Gastrocnemius medialis (tissue), 4 donors: ENCODE data around the gene BMP4.

ENCODE experiments used
- CTCF ChIP-seq, 5 experiments: fragments of 450-650 bp in 3 of 5; fragments of 200-600 bp in 2 of 5; sonication (generic) in 2 of 5; IDR thresholded peaks in 4 of 5; conservative IDR thresholded peaks in 1 of 5; 1 replicate in 4 of 5; 2 replicates in 1 of 5; pipeline ENCODE4 v1.5.1; 2016 to 2019; ENCODE audit warnings: antibody characterized with exemption in 5 of 5, mild to moderate bottlenecking in 3 of 5, moderate library complexity in 3 of 5
- POLR2A ChIP-seq, 2 donors: fragments of 450-650 bp; IDR thresholded peaks; one replicate each; pipeline ENCODE4 v1.6.1; 2017; ENCODE audit warnings: antibody characterized with exemption in 2 of 2, mild to moderate bottlenecking in 2 of 2, moderate library complexity in 2 of 2

DNA sequence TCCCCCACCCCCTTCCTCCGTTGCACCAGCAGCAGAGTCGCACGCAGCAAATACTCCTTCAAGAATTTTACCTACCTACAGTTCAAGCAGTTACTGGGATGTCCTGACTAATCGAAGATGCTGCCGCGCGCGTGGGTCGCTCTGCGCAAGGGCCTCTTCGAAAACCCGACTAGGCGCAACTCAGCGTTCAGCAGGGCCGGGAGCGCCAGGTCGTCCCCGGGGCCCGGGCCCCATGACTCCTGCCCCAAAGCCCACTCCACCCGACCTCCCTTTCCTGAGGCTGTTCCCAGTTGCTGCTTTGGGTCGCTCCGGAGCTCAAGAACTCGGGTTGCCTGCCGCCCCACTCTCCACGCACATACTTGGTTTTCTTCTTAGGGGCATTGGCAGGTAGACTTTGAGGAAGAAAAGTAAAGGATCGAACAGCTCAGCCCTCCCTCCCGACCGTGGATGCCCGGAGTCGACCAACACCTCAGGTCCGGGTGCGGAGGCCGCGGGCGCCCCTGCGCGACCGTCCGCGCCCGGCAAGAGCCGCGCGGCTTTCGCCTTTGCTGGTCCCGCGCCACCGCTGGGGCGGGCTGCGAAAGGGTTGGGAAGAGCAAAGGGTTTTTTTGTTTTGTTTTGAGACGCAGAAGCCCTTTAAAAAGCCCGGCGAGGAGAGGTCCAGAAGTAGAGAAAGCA lies 1.9 kb downstream of the BMP4 start:
- TF ChIP-seq POLR2A (IDR thresholded peaks at IDR 0.05), result no peak
- no peak for TF ChIP-seq CTCF (IDR thresholded peaks at IDR 0.05 in 4 of 5, conservative IDR thresholded peaks at IDR 0.05 in 1 of 5)
